ENCODE measurements around the gene SSMEM1. TPM values are rescaled to one million over a fixed set of nuclear protein-coding genes. Genes with fewer than 3 reads are reported as not detected.

SSMEM1 gene
- total RNA-seq, 1 experiment from 2014 or later, result not detected

DNA sequence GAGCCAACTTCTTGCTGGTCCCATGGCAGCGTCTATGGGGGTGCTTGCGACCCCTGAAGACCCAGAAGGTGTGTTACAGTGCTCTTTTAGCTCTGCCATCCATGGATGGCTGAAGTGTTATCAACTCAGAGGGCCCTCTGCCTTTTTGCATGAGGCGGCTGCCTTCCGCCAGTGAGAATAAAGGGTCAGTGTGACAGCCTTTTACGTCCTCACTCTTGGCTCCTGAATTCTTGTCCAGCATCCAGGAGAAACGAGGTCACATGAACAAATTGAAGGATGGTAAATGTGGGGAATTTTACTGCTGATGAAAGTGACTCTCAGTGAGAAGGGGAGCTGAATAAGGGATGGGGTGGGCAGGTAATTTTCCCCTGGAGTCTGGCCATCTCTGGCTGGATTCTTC lies 24.1 kb downstream of the SSMEM1 start:
- H2BK120ac ChIP-seq (ENCODE audit: low read depth, low read length, poor library complexity, severe bottlenecking), result no peak overlapping the region
- Mint-ChIP-seq H3K27me3 (ENCODE audit: low read depth) (peaks cover 5% of the 10 kb centered on the region), H3K9me3 (peaks cover 0 to 3% of the 10 kb centered on the region in 2 experiments; a peak in 2 of 5 replicates), H3K4me3 (no peak overlapping the region), H3K27ac (no peak overlapping the region), H3K4me1 (peaks cover 14 to 17% of the 10 kb centered on the region in 2 experiments), H3K36me3 (ENCODE audit: insufficient read depth in 1 of 3, low read depth in 3 of 3) (peaks cover 0 to 8% (median 2%) of the 10 kb centered on the region in 3 experiments; a peak in 3 of 7 replicates)
- H3K14ac ChIP-seq (ENCODE audit: insufficient read depth, low read length), result no peak overlapping the region
- H3K79me1 ChIP-seq (ENCODE audit: insufficient read depth, low read depth, low read length, poor library complexity, severe bottlenecking), result no peaks in the 10 kb centered on the region
- H4K8ac ChIP-seq (replicated peaks; ENCODE audit: insufficient read length, low read depth, low read length), result no peak overlapping the region
- H3K4ac ChIP-seq (ENCODE audit: low read depth, low read length), result no peak overlapping the region
- no peak overlapping the region for H2BK5ac ChIP-seq (ENCODE audit: insufficient read length, low read length)
- TF ChIP-seq, protein P1, sequence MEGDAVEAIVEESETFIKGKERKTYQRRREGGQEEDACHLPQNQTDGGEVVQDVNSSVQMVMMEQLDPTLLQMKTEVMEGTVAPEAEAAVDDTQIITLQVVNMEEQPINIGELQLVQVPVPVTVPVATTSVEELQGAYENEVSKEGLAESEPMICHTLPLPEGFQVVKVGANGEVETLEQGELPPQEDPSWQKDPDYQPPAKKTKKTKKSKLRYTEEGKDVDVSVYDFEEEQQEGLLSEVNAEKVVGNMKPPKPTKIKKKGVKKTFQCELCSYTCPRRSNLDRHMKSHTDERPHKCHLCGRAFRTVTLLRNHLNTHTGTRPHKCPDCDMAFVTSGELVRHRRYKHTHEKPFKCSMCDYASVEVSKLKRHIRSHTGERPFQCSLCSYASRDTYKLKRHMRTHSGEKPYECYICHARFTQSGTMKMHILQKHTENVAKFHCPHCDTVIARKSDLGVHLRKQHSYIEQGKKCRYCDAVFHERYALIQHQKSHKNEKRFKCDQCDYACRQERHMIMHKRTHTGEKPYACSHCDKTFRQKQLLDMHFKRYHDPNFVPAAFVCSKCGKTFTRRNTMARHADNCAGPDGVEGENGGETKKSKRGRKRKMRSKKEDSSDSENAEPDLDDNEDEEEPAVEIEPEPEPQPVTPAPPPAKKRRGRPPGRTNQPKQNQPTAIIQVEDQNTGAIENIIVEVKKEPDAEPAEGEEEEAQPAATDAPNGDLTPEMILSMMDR (conservative IDR thresholded peaks at IDR 0.05), result no peak
- H3K27ac ChIP-seq (ENCODE audit: insufficient read length, low read depth, low read length), result no peak overlapping the region
- no peaks in the 10 kb centered on the region for H4K20me1 ChIP-seq (ENCODE audit: control insufficient read depth, insufficient read depth, insufficient read length)
- no peak overlapping the region for H2AK5ac ChIP-seq (ENCODE audit: insufficient read length, low read length)
- no peak overlapping the region for H3T11ph ChIP-seq (ENCODE audit: low read length)
- no peak overlapping the region for H2BK20ac ChIP-seq (ENCODE audit: low read depth, low read length, poor library complexity, severe bottlenecking)
- H3K4me1 ChIP-seq (ENCODE audit: insufficient read depth, low read length), result no peaks in the 10 kb centered on the region
- no peak overlapping the region for H2BK12ac ChIP-seq (ENCODE audit: insufficient read length, low read depth, low read length)
- no peaks in the 10 kb centered on the region for H3K23me2 ChIP-seq (ENCODE audit: insufficient read length, low read depth, low read length, poor library complexity, severe bottlenecking)
- no peak overlapping the region for H2BK15ac ChIP-seq (ENCODE audit: low read depth, low read length)
- no peak overlapping the region for H4K91ac ChIP-seq (ENCODE audit: insufficient read length, low read depth, low read length)
- no peaks in the 10 kb centered on the region for H3K9me3 ChIP-seq (ENCODE audit: control insufficient read depth, low read depth, low read length)
- H3K23ac ChIP-seq (ENCODE audit: insufficient read length, low read depth, low read length), result no peak overlapping the region
- no peaks in the 10 kb centered on the region for H3K79me2 ChIP-seq (ENCODE audit: insufficient read depth, low read length)
- H3K56ac ChIP-seq (ENCODE audit: insufficient read length, low read depth, low read length), result no peak overlapping the region
- no CpG with 5 or more reads among the region's 6 CpGs for WGBS (ENCODE audit: extremely low coverage, insufficient read length, low lambda C conversion rate)
- H3K4me2 ChIP-seq (ENCODE audit: insufficient read depth, insufficient read length, low read length), result no peak overlapping the region
- H3K9ac ChIP-seq (ENCODE audit: extremely low read depth, insufficient read length, low read length), result no peak overlapping the region
- no peak overlapping the region for H4K5ac ChIP-seq (ENCODE audit: insufficient read length, low read depth, low read length)
- DNase-seq, result no peak
- H3K18ac ChIP-seq (ENCODE audit: insufficient read length, low read depth, low read length), result no peak overlapping the region
- H3K27me3 ChIP-seq (ENCODE audit: insufficient read depth, low read length), result no peaks in the 10 kb centered on the region
- H2AFZ ChIP-seq (ENCODE audit: low read length), result no peak overlapping the region
